Neural cell (in vitro differentiated cells): Measurements from ENCODE around the gene GOLGA8A. TPM values are rescaled to one million over a fixed set of nuclear protein-coding genes. Genes with fewer than 3 reads are reported as not detected.
A peak's percentile ranks its signal among the peaks of the same experiment; 100 is the strongest.

Source experiments
- H2AFZ ChIP-seq: fragments of 200-600, 300-800 bp; sonication (generic), shearing (Covaris generic); 2 replicates; pipeline ENCODE4 v1.6.0; 2014; ENCODE audit warnings: low read depth, mild to moderate bottlenecking, antibody characterized with exemption, low read length, moderate library complexity
- H3F3A ChIP-seq: fragments of 200-600 bp; shearing (Covaris generic); 2 replicates; pipeline ENCODE4 v1.6.1; 2016; ENCODE audit warnings: mild to moderate bottlenecking, moderate library complexity, mixed read lengths, antibody characterized with exemption, low read length; ENCODE audit not compliant: insufficient read depth, poor library complexity, severe bottlenecking
- H3K27ac ChIP-seq: fragments of 200-600, 300-800 bp; sonication (generic), shearing (Covaris generic); 2 replicates; pipeline ENCODE4 v1.5.1; 2014; ENCODE audit warnings: mild to moderate bottlenecking, low read length, moderate library complexity
- H3K27me3 ChIP-seq: fragments of 300-800, 200-600 bp; sonication (generic), shearing (Covaris generic); 2 replicates; pipeline ENCODE4 v1.6.0; 2014; ENCODE audit warnings: mild to moderate bottlenecking, low read depth, low read length, moderate library complexity; ENCODE audit not compliant: insufficient read depth
- H3K36me3 ChIP-seq: fragments of 300-800, 200-600 bp; sonication (generic), shearing (Covaris generic); 2 replicates; pipeline ENCODE4 v1.5.1; 2014; ENCODE audit warnings: mild to moderate bottlenecking, antibody characterized with exemption, low read length, moderate library complexity; ENCODE audit not compliant: insufficient read depth
- H3K4me2 ChIP-seq: fragments of 300-800, 200-600 bp; sonication (generic), shearing (Covaris generic); 2 replicates; pipeline ENCODE4 v1.6.0; 2014; ENCODE audit warnings: mild to moderate bottlenecking, low read length
- H3K4me3 ChIP-seq: fragments of 300-800, 200-600 bp; sonication (generic), shearing (Covaris generic); 2 replicates; pipeline ENCODE4 v1.5.1; 2014; ENCODE audit warnings: mild to moderate bottlenecking, low read length, moderate library complexity
- H3K79me2 ChIP-seq: fragments of 200-600 bp; shearing (Covaris generic); replicated peaks from 2 replicates; pipeline ENCODE4 v1.6.0; 2014; ENCODE audit warnings: mild to moderate bottlenecking, low read length, moderate library complexity; ENCODE audit not compliant: insufficient read depth
- H3K9ac ChIP-seq: fragments of 300-800, 200-600 bp; sonication (generic), shearing (Covaris generic); 2 replicates; pipeline ENCODE4 v1.6.1; 2016; ENCODE audit warnings: mild to moderate bottlenecking, low read length, mixed read lengths
- H3K9me2 ChIP-seq: fragments of 200-600 bp; shearing (Covaris generic); 2 replicates; pipeline ENCODE4 v1.6.1; 2016; ENCODE audit warnings: mild to moderate bottlenecking, low read length, mixed read lengths; ENCODE audit not compliant: insufficient read depth
- H3K9me3 ChIP-seq: fragments of 200-600, 300-800 bp; sonication (generic), shearing (Covaris generic); 2 replicates; pipeline ENCODE4 v1.6.1; 2016; ENCODE audit warnings: mild to moderate bottlenecking, mixed run types, low read length, moderate library complexity, mixed read lengths
- H4K20me1 ChIP-seq: fragments of 200-600 bp; shearing (Covaris generic); 2 replicates; pipeline ENCODE4 v1.6.1; 2016; ENCODE audit warnings: mild to moderate bottlenecking, mixed run types; ENCODE audit not compliant: insufficient read depth
- EP300 ChIP-seq: fragments of 450-650 bp; conservative IDR thresholded peaks from 2 replicates; pipeline ENCODE4 v1.6.1; 2014; ENCODE audit warnings: antibody characterized with exemption, mild to moderate bottlenecking, moderate library complexity; ENCODE audit not compliant: poor library complexity, severe bottlenecking
- EZH2 ChIP-seq: fragments of 200-600, 300-800 bp; shearing (Covaris generic), sonication (generic); IDR thresholded peaks from 2 replicates; pipeline ENCODE4 v1.6.1; 2014; ENCODE audit warnings: antibody characterized with exemption, low read length, borderline replicate concordance, mild to moderate bottlenecking; ENCODE audit not compliant: insufficient read depth, poor library complexity, severe bottlenecking
- MXI1 ChIP-seq: fragments of 450-650 bp; conservative IDR thresholded peaks from 2 replicates; pipeline ENCODE4 v1.6.1; 2014; ENCODE audit warnings: antibody characterized with exemption, mild to moderate bottlenecking; ENCODE audit not compliant: poor library complexity, severe bottlenecking
- POLR2AphosphoS5 ChIP-seq: IDR thresholded peaks from 2 replicates; pipeline ENCODE4 v1.6.1; 2012
- RAD21 ChIP-seq: fragments of 450-650 bp; conservative IDR thresholded peaks from 2 replicates; pipeline ENCODE4 v1.6.1; 2014; ENCODE audit warnings: antibody characterized with exemption, mild to moderate bottlenecking, moderate library complexity
- SMC3 ChIP-seq: fragments of 450-650 bp; conservative IDR thresholded peaks from 2 replicates; pipeline ENCODE4 v1.6.1; 2014; ENCODE audit warnings: antibody characterized with exemption, mild to moderate bottlenecking, moderate library complexity; ENCODE audit not compliant: poor library complexity
- TAF1 ChIP-seq: IDR thresholded peaks from 2 replicates; pipeline ENCODE4 v1.6.1; 2012; ENCODE audit warnings: low read depth
- polyA plus RNA-seq: library from polyadenylated mRNA; depleted of rRNA; stranded (reverse); fragments of >200 nt; gene quantifications from 2 replicates; pipeline ENCODE4 v1.2.3, GENCODE V29; 2014
- TF ChIP-seq, protein P1 (sequence below): fragments of 450-650 bp; IDR thresholded peaks from 2 replicates; pipeline ENCODE4 v1.5.1; 2014; ENCODE audit warnings: antibody characterized with exemption, mild to moderate bottlenecking, moderate library complexity; ENCODE audit not compliant: poor library complexity, severe bottlenecking
- TF ChIP-seq, protein P2 (sequence below): IDR thresholded peaks from 2 replicates; pipeline ENCODE4 v1.6.1; 2012; ENCODE audit warnings: borderline replicate concordance

The GOLGA8A gene
- polyA plus RNA-seq, 1 donor from 2014 or later = 214 TPM

DNA sequence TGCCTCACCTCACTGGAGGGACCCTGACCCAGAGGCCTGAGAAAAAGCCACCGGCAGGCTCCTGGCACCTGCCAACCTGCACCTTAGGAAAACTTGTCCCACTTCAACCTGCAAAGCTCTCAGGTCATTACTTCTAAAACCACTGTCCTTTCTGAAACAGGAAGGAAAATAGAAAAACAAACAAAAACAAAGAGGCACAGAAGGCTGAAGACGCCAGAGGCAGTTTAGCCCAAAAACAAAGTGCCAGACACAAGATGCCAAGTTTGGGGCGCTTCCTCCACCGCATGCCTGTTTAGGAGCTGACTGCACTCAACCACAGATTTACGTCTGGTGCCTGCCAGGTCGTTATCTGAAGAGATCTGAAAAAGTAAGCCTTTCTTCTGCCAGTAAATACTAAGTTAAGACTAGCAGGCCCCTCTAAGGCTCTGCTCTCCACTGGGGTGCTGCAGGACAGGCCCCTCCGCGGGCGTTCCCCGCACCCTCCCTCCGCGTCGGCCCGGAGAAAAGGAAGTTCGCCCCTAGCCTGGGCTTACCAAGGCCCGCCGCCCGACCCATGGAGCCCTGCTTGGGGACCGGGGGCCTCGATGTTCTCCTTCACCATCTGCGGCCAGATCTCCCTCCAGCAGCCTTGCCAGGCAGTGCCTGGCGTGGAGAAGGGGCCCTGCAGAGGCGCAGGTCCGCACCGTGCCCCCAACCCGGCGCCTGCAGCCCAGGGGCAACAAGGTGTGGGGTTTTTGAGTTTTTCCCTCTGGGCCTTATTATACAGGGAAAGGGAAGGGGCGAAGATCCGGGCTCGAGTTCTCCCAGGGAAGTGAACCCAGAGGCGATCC lies 1.3 kb downstream of the GOLGA8A start:
- Histone ChIP-seq H3K9me2 (no peaks in the 10 kb centered on the region), H2AFZ (no peak overlapping the region), H3F3A (no peaks in the 10 kb centered on the region), H4K20me1 (no peaks in the 10 kb centered on the region), H3K9me3 (no peaks in the 10 kb centered on the region), H3K4me3 (peak overlapping the region; percentile 74), H3K27ac (no peak overlapping the region), H3K27me3 (peaks cover 14% of the 10 kb centered on the region), H3K9ac (peak overlapping the region; percentile 55), H3K79me2 (no peaks in the 10 kb centered on the region), H3K36me3 (no peaks in the 10 kb centered on the region), H3K4me2 (peak overlapping the region; percentile 65)
- no peak for TF ChIP-seq POLR2AphosphoS5
- no peak for TF ChIP-seq TAF1
- TF ChIP-seq, protein P1, sequence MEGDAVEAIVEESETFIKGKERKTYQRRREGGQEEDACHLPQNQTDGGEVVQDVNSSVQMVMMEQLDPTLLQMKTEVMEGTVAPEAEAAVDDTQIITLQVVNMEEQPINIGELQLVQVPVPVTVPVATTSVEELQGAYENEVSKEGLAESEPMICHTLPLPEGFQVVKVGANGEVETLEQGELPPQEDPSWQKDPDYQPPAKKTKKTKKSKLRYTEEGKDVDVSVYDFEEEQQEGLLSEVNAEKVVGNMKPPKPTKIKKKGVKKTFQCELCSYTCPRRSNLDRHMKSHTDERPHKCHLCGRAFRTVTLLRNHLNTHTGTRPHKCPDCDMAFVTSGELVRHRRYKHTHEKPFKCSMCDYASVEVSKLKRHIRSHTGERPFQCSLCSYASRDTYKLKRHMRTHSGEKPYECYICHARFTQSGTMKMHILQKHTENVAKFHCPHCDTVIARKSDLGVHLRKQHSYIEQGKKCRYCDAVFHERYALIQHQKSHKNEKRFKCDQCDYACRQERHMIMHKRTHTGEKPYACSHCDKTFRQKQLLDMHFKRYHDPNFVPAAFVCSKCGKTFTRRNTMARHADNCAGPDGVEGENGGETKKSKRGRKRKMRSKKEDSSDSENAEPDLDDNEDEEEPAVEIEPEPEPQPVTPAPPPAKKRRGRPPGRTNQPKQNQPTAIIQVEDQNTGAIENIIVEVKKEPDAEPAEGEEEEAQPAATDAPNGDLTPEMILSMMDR = no peak
- no peak for TF ChIP-seq SMC3
- no peak for TF ChIP-seq MXI1
- TF ChIP-seq RAD21 = no peak
- TF ChIP-seq, protein P2, sequence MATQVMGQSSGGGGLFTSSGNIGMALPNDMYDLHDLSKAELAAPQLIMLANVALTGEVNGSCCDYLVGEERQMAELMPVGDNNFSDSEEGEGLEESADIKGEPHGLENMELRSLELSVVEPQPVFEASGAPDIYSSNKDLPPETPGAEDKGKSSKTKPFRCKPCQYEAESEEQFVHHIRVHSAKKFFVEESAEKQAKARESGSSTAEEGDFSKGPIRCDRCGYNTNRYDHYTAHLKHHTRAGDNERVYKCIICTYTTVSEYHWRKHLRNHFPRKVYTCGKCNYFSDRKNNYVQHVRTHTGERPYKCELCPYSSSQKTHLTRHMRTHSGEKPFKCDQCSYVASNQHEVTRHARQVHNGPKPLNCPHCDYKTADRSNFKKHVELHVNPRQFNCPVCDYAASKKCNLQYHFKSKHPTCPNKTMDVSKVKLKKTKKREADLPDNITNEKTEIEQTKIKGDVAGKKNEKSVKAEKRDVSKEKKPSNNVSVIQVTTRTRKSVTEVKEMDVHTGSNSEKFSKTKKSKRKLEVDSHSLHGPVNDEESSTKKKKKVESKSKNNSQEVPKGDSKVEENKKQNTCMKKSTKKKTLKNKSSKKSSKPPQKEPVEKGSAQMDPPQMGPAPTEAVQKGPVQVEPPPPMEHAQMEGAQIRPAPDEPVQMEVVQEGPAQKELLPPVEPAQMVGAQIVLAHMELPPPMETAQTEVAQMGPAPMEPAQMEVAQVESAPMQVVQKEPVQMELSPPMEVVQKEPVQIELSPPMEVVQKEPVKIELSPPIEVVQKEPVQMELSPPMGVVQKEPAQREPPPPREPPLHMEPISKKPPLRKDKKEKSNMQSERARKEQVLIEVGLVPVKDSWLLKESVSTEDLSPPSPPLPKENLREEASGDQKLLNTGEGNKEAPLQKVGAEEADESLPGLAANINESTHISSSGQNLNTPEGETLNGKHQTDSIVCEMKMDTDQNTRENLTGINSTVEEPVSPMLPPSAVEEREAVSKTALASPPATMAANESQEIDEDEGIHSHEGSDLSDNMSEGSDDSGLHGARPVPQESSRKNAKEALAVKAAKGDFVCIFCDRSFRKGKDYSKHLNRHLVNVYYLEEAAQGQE = no peak
- TF ChIP-seq EZH2 = no peak
- no peak for TF ChIP-seq EP300

DNA sequence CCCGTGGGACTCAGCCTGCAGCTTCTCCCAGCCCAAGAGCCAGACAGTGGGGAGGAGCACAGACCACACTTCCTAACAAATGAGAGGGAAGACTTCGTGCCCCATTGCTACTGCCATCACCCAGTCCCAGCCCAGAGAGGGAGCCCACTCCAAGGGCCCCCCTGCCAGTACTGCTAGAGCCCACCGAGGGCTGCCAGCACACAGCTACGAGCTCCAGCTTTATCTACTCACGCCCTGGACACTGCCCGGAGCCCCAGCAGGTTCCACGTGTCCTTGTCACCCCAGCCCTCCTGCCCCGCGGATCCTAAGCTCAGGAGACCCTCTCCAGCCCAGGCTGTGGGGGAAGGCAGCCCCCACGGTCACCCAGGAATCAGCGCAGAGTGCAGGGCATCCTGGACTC lies 1.9 kb downstream of the GOLGA8A start:
- no peak overlapping the region for H3K4me2 ChIP-seq
- TF ChIP-seq RAD21 = no peak
- TF ChIP-seq TAF1 = no peak
- no peak for TF ChIP-seq EZH2
- no peak for TF ChIP-seq SMC3
- TF ChIP-seq, protein P2 = no peak
- TF ChIP-seq POLR2AphosphoS5 = no peak
- no peak for TF ChIP-seq EP300
- TF ChIP-seq MXI1 = no peak
- TF ChIP-seq, protein P1 = no peak
- peak overlapping the region; percentile 74 for H3K4me3 ChIP-seq
- no peaks in the 10 kb centered on the region for H3F3A ChIP-seq
- no peaks in the 10 kb centered on the region for H4K20me1 ChIP-seq
- no peak overlapping the region for H3K9ac ChIP-seq
- H3K27me3 ChIP-seq = peaks cover 14% of the 10 kb centered on the region
- no peaks in the 10 kb centered on the region for H3K36me3 ChIP-seq
- no peaks in the 10 kb centered on the region for H3K9me3 ChIP-seq
- H3K27ac ChIP-seq = no peak overlapping the region
- H2AFZ ChIP-seq = no peak overlapping the region
- no peaks in the 10 kb centered on the region for H3K9me2 ChIP-seq
- no peaks in the 10 kb centered on the region for H3K79me2 ChIP-seq
